Measurements from ENCODE around the gene NELL2. TPM values are rescaled to one million over a fixed set of nuclear protein-coding genes. Genes with fewer than 3 reads are reported as not detected.

Gene NELL2
- total RNA-seq, 2 experiments from 2014 or later = 28.4 to 35.8 TPM

DNA sequence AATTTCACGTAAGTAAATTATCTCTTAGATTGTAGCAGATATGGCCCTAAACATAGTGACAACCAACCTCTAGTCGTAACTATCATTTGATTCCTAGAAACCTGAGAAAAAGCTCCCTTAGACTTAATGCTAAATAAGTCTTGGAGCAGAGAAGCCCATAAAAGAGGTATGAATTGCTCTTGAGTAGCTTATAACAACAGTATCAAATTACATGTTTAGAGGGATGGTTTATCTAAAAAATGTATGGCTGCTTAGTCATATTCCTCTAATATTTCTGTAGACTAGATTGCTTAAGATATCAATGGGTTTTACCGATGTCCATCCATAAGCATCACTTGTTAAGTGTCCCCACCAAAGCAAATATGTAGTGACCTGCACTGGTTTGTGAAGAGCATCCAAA is 259.7 kb downstream of the NELL2 start:
- Mint-ChIP-seq H3K36me3 (ENCODE audit: low read depth) (no peaks in the 10 kb centered on the region), H3K27me3 (no peaks in the 10 kb centered on the region), H3K27ac (no peak overlapping the region), H3K4me3 (no peak overlapping the region), H3K9me3 (ENCODE audit: low read depth) (no peaks in the 10 kb centered on the region), H3K4me1 (no peaks in the 10 kb centered on the region)
- DNase-seq = no peak
- no peak for ATAC-seq
- intact Hi-C loops (cut with DNase I, micrococcal nuclease) = no loop called here
- CTCF ChIA-PET = interaction anchor here (1.3 kb wide), 1 partner anchor 29 kb away, joined by 3 read pairs; no protein-coding TSS in a partner anchor
- POLR2A ChIA-PET = no interaction called here

GRCh38 chr12:44611538-44611937 is 264.6 kb downstream of the NELL2 start:
- H3K27me3 Mint-ChIP-seq = no peaks in the 10 kb centered on the region
- no peak for ATAC-seq
- intact Hi-C loops (cut with DNase I, micrococcal nuclease) = no loop called here

GRCh38 chr12:44603701-44604100 is 272.4 kb downstream of the NELL2 start:
- Mint-ChIP-seq H3K27ac (no peak overlapping the region), H3K4me3 (no peak overlapping the region), H3K9me3 (ENCODE audit: low read depth) (no peaks in the 10 kb centered on the region), H3K4me1 (no peaks in the 10 kb centered on the region), H3K36me3 (ENCODE audit: low read depth) (peaks cover 9% of the 10 kb centered on the region), H3K27me3 (no peaks in the 10 kb centered on the region)
- CTCF ChIA-PET = no interaction called here
- DNase-seq = no peak
- no peak for ATAC-seq
- intact Hi-C loops (cut with DNase I, micrococcal nuclease) = no loop called here
- POLR2A ChIA-PET = no interaction called here

More at GRCh38 chr12:44611538-44611937, 264.6 kb downstream of the NELL2 start:
- ChIA-PET CTCF (no interaction called here), POLR2A (no interaction called here)
- Mint-ChIP-seq H3K4me3 (no peak overlapping the region), H3K27ac (no peak overlapping the region), H3K36me3 (ENCODE audit: low read depth) (peaks cover 13% of the 10 kb centered on the region), H3K9me3 (ENCODE audit: low read depth) (no peaks in the 10 kb centered on the region), H3K4me1 (no peaks in the 10 kb centered on the region)
- DNase-seq = no peak

GRCh38 chr12:44592626-44593025 is 283.5 kb downstream of the NELL2 start:
- ChIA-PET CTCF (no interaction called here), POLR2A (interaction anchor here (0.7 kb wide), 1 partner anchor 289 kb away, joined by 4 read pairs; no protein-coding TSS in a partner anchor)
- Mint-ChIP-seq H3K9me3 (ENCODE audit: low read depth) (no peaks in the 10 kb centered on the region), H3K4me1 (peaks cover 4% of the 10 kb centered on the region), H3K27me3 (no peaks in the 10 kb centered on the region), H3K27ac (no peak overlapping the region), H3K4me3 (no peak overlapping the region), H3K36me3 (ENCODE audit: low read depth) (peaks cover 4% of the 10 kb centered on the region)
- DNase-seq = no peak
- no peak for ATAC-seq
- intact Hi-C loops (cut with DNase I, micrococcal nuclease) = no loop called here

DNA sequence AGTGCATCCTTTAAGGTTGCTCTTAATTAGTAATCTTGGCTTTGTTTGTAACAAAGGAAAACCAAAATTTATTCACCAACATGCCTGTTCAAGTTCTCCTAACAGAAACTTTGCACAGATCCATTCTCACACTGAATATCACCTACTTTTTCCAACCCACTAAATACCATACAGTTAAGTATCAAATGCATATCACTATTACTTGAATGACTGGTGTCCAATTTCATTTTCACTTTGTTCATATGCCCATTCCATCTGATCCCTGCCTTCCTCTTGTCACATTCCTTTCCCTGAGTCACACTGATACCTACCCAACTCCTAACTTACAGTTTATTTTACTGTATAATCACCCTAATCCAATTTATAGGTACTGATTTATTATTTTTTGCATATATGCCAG is 286.4 kb downstream of the NELL2 start:
- Mint-ChIP-seq H3K27me3 (no peaks in the 10 kb centered on the region), H3K27ac (no peak overlapping the region), H3K9me3 (ENCODE audit: low read depth) (no peaks in the 10 kb centered on the region), H3K36me3 (ENCODE audit: low read depth) (peaks cover 4% of the 10 kb centered on the region), H3K4me3 (no peak overlapping the region), H3K4me1 (peaks cover 4% of the 10 kb centered on the region)
- no peak for DNase-seq
- intact Hi-C loops (cut with DNase I, micrococcal nuclease) = no loop called here
- ChIA-PET CTCF (no interaction called here), POLR2A (no interaction called here)
- peak; percentile 51 for ATAC-seq

- Mint-ChIP-seq H3K27me3 (no peaks in the 10 kb centered on the region), H3K36me3 (ENCODE audit: low read depth) (peaks cover 4% of the 10 kb centered on the region), H3K4me3 (no peak overlapping the region), H3K27ac (no peak overlapping the region), H3K9me3 (ENCODE audit: low read depth) (no peaks in the 10 kb centered on the region), H3K4me1 (peaks cover 4% of the 10 kb centered on the region)
- intact Hi-C loops (cut with DNase I, micrococcal nuclease) = no loop called here
- no peak for ATAC-seq
- ChIA-PET POLR2A (no interaction called here), CTCF (no interaction called here)
- no peak for DNase-seq
Observed at GRCh38 chr12:44588651-44589050, 287.5 kb downstream of the NELL2 start.

DNA sequence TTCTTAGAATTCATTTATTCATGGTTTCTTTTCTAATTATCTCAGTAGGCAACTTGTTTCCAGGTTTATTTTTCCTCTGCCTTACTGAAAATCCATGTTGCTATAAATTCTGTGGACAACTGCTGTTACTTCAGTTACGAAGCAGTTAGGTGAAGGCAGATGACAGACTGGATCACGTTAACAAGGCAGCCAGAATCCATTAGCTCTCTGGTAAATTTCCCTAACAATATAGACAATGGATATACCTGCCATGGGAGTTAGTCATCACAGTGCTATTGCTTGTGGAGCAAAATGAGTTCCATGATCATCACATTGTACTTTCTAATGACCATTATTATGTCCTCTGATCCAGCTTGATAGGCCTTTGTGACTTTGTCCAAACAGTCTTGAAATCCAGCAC is 291.5 kb downstream of the NELL2 start:
- CTCF ChIA-PET = no interaction called here
- POLR2A ChIA-PET = no interaction called here

GRCh38 chr12:44582521-44582920 is 293.6 kb downstream of the NELL2 start:
- CTCF ChIA-PET = no interaction called here
- Mint-ChIP-seq H3K36me3 (ENCODE audit: low read depth) (peaks cover 4% of the 10 kb centered on the region), H3K4me1 (peaks cover 4% of the 10 kb centered on the region), H3K27ac (no peak overlapping the region), H3K27me3 (no peaks in the 10 kb centered on the region), H3K9me3 (ENCODE audit: low read depth) (peaks cover 3% of the 10 kb centered on the region), H3K4me3 (no peak overlapping the region)
- DNase-seq (no peak), ATAC-seq (peak; percentile 60)
- POLR2A ChIA-PET = no interaction called here
- intact Hi-C loops (cut with DNase I, micrococcal nuclease) = no loop called here

More for the DNA sequence above, 291.5 kb downstream of the NELL2 start:
- H3K9me3 Mint-ChIP-seq (ENCODE audit: low read depth) = no peaks in the 10 kb centered on the region
- peaks cover 5% of the 10 kb centered on the region for H3K4me1 Mint-ChIP-seq
- intact Hi-C loops (cut with DNase I, micrococcal nuclease) = no loop called here
- DNase-seq (no peak), ATAC-seq (no peak)
- no peak overlapping the region for H3K27ac Mint-ChIP-seq
- H3K27me3 Mint-ChIP-seq = no peaks in the 10 kb centered on the region
- no peaks in the 10 kb centered on the region for H3K36me3 Mint-ChIP-seq (ENCODE audit: low read depth)
- no peak overlapping the region for H3K4me3 Mint-ChIP-seq

DNA sequence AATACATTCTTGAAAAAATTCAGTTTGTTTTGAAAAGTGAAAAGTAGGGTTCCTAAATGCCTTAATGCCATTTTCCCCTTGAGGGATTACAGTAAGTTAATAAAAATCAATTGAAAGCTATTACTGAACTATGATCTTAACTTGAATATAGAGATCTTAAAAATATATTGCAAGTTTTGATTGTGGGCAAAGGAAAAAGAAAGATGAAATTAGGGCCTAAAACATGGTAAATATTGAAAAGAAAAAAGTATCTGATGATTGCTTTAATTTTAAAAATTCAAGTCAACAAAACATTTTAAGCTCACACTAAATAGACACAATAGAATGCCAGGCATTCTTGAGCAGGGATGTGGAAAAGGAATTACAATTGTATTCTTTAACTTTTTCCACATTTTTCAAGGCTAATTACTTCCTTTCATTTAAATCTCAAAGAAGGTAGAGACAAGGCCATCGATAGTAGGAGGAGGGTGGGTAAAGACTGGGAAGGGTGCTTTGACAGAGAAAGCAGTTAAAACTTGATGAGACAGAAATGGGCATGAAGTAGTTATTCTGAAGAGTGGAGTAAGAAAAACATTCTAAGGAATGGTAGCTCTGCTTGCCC is 294.4 kb downstream of the NELL2 start:
- H3K27ac Mint-ChIP-seq = no peak overlapping the region
- CTCF ChIA-PET = interaction anchor here (0.8 kb wide), 1 partner anchor 26 kb away, joined by 3 read pairs; no protein-coding TSS in a partner anchor
- DNase-seq = no peak
- H3K9me3 Mint-ChIP-seq (ENCODE audit: low read depth) = peaks cover 3% of the 10 kb centered on the region
- no peak overlapping the region for H3K4me3 Mint-ChIP-seq
- H3K36me3 Mint-ChIP-seq (ENCODE audit: low read depth) = peaks cover 5% of the 10 kb centered on the region
- ATAC-seq = no peak
- H3K4me1 Mint-ChIP-seq = peaks cover 4% of the 10 kb centered on the region
- POLR2A ChIA-PET = no interaction called here
- H3K27me3 Mint-ChIP-seq = no peaks in the 10 kb centered on the region
- intact Hi-C loops (cut with DNase I, micrococcal nuclease) = no loop called here

GRCh38 chr12:44574586-44574985 is 301.5 kb downstream of the NELL2 start:
- ATAC-seq (no peak), DNase-seq (no peak)
- H3K27ac Mint-ChIP-seq = no peak overlapping the region
- peaks cover 3% of the 10 kb centered on the region for H3K9me3 Mint-ChIP-seq (ENCODE audit: low read depth)
- ChIA-PET POLR2A (no interaction called here), CTCF (interaction anchor here (0.7 kb wide), 1 partner anchor 24 kb away, joined by 3 read pairs; no protein-coding TSS in a partner anchor)
- no peaks in the 10 kb centered on the region for H3K4me1 Mint-ChIP-seq
- intact Hi-C loops (cut with DNase I, micrococcal nuclease) = no loop called here
- H3K4me3 Mint-ChIP-seq = no peak overlapping the region
- peaks cover 7% of the 10 kb centered on the region for H3K36me3 Mint-ChIP-seq (ENCODE audit: low read depth)
- H3K27me3 Mint-ChIP-seq = no peaks in the 10 kb centered on the region

DNA sequence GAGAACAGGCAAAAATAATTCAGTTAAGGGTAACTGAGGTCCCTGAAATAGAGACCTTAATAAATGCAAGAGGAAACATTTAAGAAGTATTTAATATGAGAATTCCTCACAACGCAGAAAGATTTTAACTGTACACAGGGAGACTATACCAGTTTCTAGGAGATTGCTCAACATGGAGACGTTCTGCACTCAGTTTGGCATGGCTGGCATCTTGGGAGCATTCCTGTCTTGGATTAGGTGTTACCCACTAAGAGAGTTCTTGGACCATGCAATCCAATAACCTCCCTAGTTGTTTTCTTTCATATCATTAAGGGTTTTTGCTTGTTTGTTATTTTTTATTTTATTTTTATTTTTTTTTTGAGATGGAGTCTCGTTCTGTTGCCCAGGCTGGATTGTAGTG is 302.4 kb downstream of the NELL2 start:
- H3K4me1 Mint-ChIP-seq = no peaks in the 10 kb centered on the region
- no peak overlapping the region for H3K27ac Mint-ChIP-seq
- no peaks in the 10 kb centered on the region for H3K27me3 Mint-ChIP-seq
- no peak for ATAC-seq
- H3K4me3 Mint-ChIP-seq = no peak overlapping the region
- no peak for DNase-seq
- ChIA-PET POLR2A (no interaction called here), CTCF (no interaction called here)
- peaks cover 3% of the 10 kb centered on the region for H3K9me3 Mint-ChIP-seq (ENCODE audit: low read depth)
- intact Hi-C loops (cut with DNase I, micrococcal nuclease) = no loop called here
- peaks cover 7% of the 10 kb centered on the region for H3K36me3 Mint-ChIP-seq (ENCODE audit: low read depth)

DNA sequence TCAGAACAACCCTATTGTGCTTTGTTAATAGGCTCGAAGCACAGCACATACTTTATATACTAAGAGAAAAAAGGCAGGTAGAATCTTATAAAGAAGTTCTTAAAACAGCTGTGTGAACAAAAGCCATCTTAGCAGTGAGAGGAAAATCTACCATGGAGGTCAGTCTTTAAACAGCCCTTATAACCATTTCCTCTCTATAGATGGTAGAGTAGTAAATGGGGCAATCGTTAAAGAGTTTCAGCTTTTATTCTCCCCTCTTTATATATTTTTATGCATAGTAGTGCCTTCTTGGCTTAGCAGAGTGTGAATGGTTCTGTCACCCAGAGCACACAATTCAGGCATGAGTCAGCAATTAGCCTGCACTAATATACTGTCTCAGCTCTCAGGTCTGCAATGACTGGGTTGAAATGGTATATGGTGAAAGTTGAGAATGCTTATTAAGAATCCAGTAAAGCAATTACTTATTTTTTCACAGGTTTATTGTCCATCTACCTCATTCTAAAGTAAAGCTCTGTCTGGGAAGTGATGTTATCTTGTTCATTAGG is 305.0 kb downstream of the NELL2 start:
- ChIA-PET POLR2A (no interaction called here), CTCF (no interaction called here)
- intact Hi-C loops (cut with DNase I, micrococcal nuclease) = no loop called here
- Mint-ChIP-seq H3K9me3 (ENCODE audit: low read depth) (no peaks in the 10 kb centered on the region), H3K36me3 (ENCODE audit: low read depth) (peaks cover 2% of the 10 kb centered on the region), H3K4me1 (no peaks in the 10 kb centered on the region), H3K4me3 (no peak overlapping the region), H3K27me3 (no peaks in the 10 kb centered on the region), H3K27ac (peak overlapping the region; percentile 19)
- ATAC-seq (no peak), DNase-seq (no peak)

Data from activated CD4-positive, alpha-beta T cell treated with anti-CD3 and anti-CD28 coated beads for 36 hours (primary cell).